ENCODE measurements around the gene ZSWIM4. TPM values are rescaled to one million over a fixed set of nuclear protein-coding genes. Genes with fewer than 3 reads are reported as not detected.
"Not testable (repeated sequence)": the region's sequence is repeated elsewhere in the genome, so short reads cannot be mapped to it uniquely, and the experiment has no call there.

ZSWIM4 gene
- total and polyA plus RNA-seq, 4 experiments from 2014 or later, result 0.33 to 6.6 (median 4.0) TPM

GRCh38 chr19:13784731-13785452 is 10.4 kb upstream of the ZSWIM4 start:
- POLR2A ChIA-PET (ENCODE audit: partially characterized antibody), result interaction anchor here (1.3 to 8.4 kb wide), 4 partner anchors 52 to 77 kb away, joined by 5 to 153 read pairs (median 62); no protein-coding TSS in a partner anchor
- peak; percentile 63 to 71 (median 66) for DNase-seq
- Histone ChIP-seq H3K4me3 (ENCODE audit: low read length in 2 of 2) (no peak overlapping the region), H3K4me1 (ENCODE audit: insufficient read depth, low read length) (peaks cover 42% of the 10 kb centered on the region), H3K27ac (ENCODE audit: low read depth, low read length) (no peak overlapping the region), H3K36me3 (ENCODE audit: insufficient read depth, low read length) (no peaks in the 10 kb centered on the region), H3K27me3 (ENCODE audit: insufficient read depth, low read length) (no peaks in the 10 kb centered on the region), H3K9me3 (ENCODE audit: control insufficient read depth in 1 of 2, low read length in 2 of 2) (no peaks in the 10 kb centered on the region)
- CTCF ChIA-PET (ENCODE audit: partially characterized antibody), result interaction anchor here (0.6 to 10.8 kb wide), 23 partner anchors 10 to 347 kb away, joined by 3 to 307 read pairs (median 4); partner anchors contain the start of genes C19orf53 and MRI1
- peak overlapping the region; percentile 12 to 91 (median 80) for H3K27ac Mint-ChIP-seq
- no peaks in the 10 kb centered on the region for H3K36me3 Mint-ChIP-seq
- no peaks in the 10 kb centered on the region for H3K9me3 Mint-ChIP-seq
- H3K4me1 Mint-ChIP-seq, result peaks cover 12 to 37% (median 24%) of the 10 kb centered on the region in 4 donors
- H3K27me3 Mint-ChIP-seq, result no peaks in the 10 kb centered on the region
- H3K4me3 Mint-ChIP-seq, result peak overlapping the region in 7 of 8 donors; percentile 21 to 70 (median 64)
- intact Hi-C loops (cut with micrococcal nuclease), result loop anchor here (1.0 kb wide), 1 partner anchor 77 kb away; no protein-coding TSS in a partner anchor

GRCh38 chr19:13788991-13789390 is 6.3 kb upstream of the ZSWIM4 start:
- Histone ChIP-seq H3K4me3 (ENCODE audit: low read length in 2 of 2) (no peak overlapping the region), H3K9me3 (ENCODE audit: control insufficient read depth in 1 of 2, low read length in 2 of 2) (no peaks in the 10 kb centered on the region), H3K36me3 (ENCODE audit: insufficient read depth, low read length) (no peaks in the 10 kb centered on the region), H3K4me1 (ENCODE audit: insufficient read depth, low read length) (peaks cover 48% of the 10 kb centered on the region), H3K27me3 (ENCODE audit: insufficient read depth, low read length) (no peaks in the 10 kb centered on the region), H3K27ac (ENCODE audit: low read depth, low read length) (peak overlapping the region; percentile 54)
- Mint-ChIP-seq H3K36me3 (no peaks in the 10 kb centered on the region), H3K9me3 (no peaks in the 10 kb centered on the region), H3K27me3 (no peaks in the 10 kb centered on the region), H3K4me1 (peaks cover 20 to 51% (median 31%) of the 10 kb centered on the region in 4 donors), H3K27ac (peak overlapping the region; percentile 78 to 96 (median 94)), H3K4me3 (peak overlapping the region; percentile 62 to 95 (median 72))
- ChIA-PET POLR2A (ENCODE audit: partially characterized antibody) (interaction anchor here (0.8 to 8.4 kb wide), 16 partner anchors 8 to 631 kb away, joined by 3 to 153 read pairs (median 9); partner anchors contain the start of genes C19orf53, DDX39A and MRI1), CTCF (ENCODE audit: partially characterized antibody) (interaction anchor here (1.0 to 10.8 kb wide), 9 partner anchors 25 to 643 kb away, joined by 3 to 307 read pairs (median 4); partner anchors contain the start of genes MISP3 and MRI1)
- DNase-seq, result peak; percentile 38 to 72 (median 50)
- intact Hi-C loops (cut with micrococcal nuclease), result no loop called here

GRCh38 chr19:13790354-13790753 is 4.9 kb upstream of the ZSWIM4 start:
- peak in 4 of 5 donors; percentile 36 to 53 (median 47) for DNase-seq
- ChIA-PET CTCF (ENCODE audit: partially characterized antibody) (interaction anchor here (1.4 to 10.8 kb wide), 2 partner anchors 57 to 71 kb away, joined by 3 to 307 read pairs; no protein-coding TSS in a partner anchor), POLR2A (ENCODE audit: partially characterized antibody) (interaction anchor here (1.5 to 8.4 kb wide), 9 partner anchors 16 to 629 kb away, joined by 3 to 153 read pairs (median 48); partner anchors contain the start of genes C19orf53 and DDX39A)
- no peaks in the 10 kb centered on the region for H3K27me3 Mint-ChIP-seq
- peaks cover 21 to 53% (median 36%) of the 10 kb centered on the region in 4 donors for H3K4me1 Mint-ChIP-seq
- peaks cover 0 to 4% of the 10 kb centered on the region in 2 donors for H3K36me3 Mint-ChIP-seq
- Histone ChIP-seq H3K27ac (ENCODE audit: low read depth, low read length) (no peak overlapping the region), H3K9me3 (ENCODE audit: control insufficient read depth in 1 of 2, low read length in 2 of 2) (no peaks in the 10 kb centered on the region), H3K4me1 (ENCODE audit: insufficient read depth, low read length) (peaks cover 36% of the 10 kb centered on the region), H3K4me3 (ENCODE audit: low read length in 2 of 2) (no peak overlapping the region), H3K36me3 (ENCODE audit: insufficient read depth, low read length) (no peaks in the 10 kb centered on the region), H3K27me3 (ENCODE audit: insufficient read depth, low read length) (no peaks in the 10 kb centered on the region)
- peak overlapping the region; percentile 78 to 99 (median 95) for H3K27ac Mint-ChIP-seq
- peaks cover 0 to 2% (median 0%) of the 10 kb centered on the region in 8 donors for H3K9me3 Mint-ChIP-seq
- peak overlapping the region; percentile 10 to 84 (median 67) for H3K4me3 Mint-ChIP-seq
- intact Hi-C loops (cut with micrococcal nuclease), result no loop called here

GRCh38 chr19:13793317-13793716 is 1.9 kb upstream of the ZSWIM4 start:
- POLR2A ChIA-PET (ENCODE audit: partially characterized antibody), result interaction anchor here (1.2 to 8.3 kb wide), 3 partner anchors 44 to 65 kb away, joined by 4 to 119 read pairs (median 35); no protein-coding TSS in a partner anchor
- intact Hi-C loops (cut with micrococcal nuclease); H3K27me3 ChIP-seq (ENCODE audit: insufficient read depth, low read length); H3K36me3 Mint-ChIP-seq; H3K9me3 ChIP-seq (ENCODE audit: control insufficient read depth in 1 of 2, low read length in 2 of 2); H3K27ac ChIP-seq (ENCODE audit: low read depth, low read length); H3K36me3 ChIP-seq (ENCODE audit: insufficient read depth, low read length); H3K9me3 Mint-ChIP-seq; H3K4me3 ChIP-seq (ENCODE audit: low read length in 2 of 2); H3K27me3 Mint-ChIP-seq; DNase-seq: not testable (repeated sequence)
- Mint-ChIP-seq H3K4me1 (peaks cover 25 to 52% (median 41%) of the 10 kb centered on the region in 4 donors), H3K4me3 (peak overlapping the region in 1 of 8 donors; percentile 82), H3K27ac (peak overlapping the region in 3 of 7 donors; percentile 78 to 94 (median 91))
- peaks cover 38% of the 10 kb centered on the region for H3K4me1 ChIP-seq (ENCODE audit: insufficient read depth, low read length)
- CTCF ChIA-PET (ENCODE audit: partially characterized antibody), result interaction anchor here (5.9 kb wide), 1 partner anchor 69 kb away, joined by 39 read pairs; no protein-coding TSS in a partner anchor

- H3K36me3 ChIP-seq (ENCODE audit: insufficient read depth, low read length), result no peaks in the 10 kb centered on the region
- no peaks in the 10 kb centered on the region for H3K27me3 ChIP-seq (ENCODE audit: insufficient read depth, low read length)
- DNase-seq, result peak in 2 of 5 donors; percentile 29 to 36
- CTCF ChIA-PET (ENCODE audit: partially characterized antibody), result interaction anchor here (0.9 to 5.9 kb wide), 4 partner anchors 8 to 281 kb away, joined by 3 to 39 read pairs (median 3); no protein-coding TSS in a partner anchor
- peak overlapping the region; percentile 61 to 66 for H3K4me3 ChIP-seq (ENCODE audit: low read length in 2 of 2)
- peak overlapping the region; percentile 92 to 98 (median 95) for H3K27ac Mint-ChIP-seq
- H3K27me3 Mint-ChIP-seq, result no peaks in the 10 kb centered on the region
- H3K4me1 Mint-ChIP-seq, result peaks cover 22 to 42% (median 32%) of the 10 kb centered on the region in 4 donors
- POLR2A ChIA-PET (ENCODE audit: partially characterized antibody), result interaction anchor here (1.0 to 8.3 kb wide), 11 partner anchors 8 to 68 kb away, joined by 3 to 119 read pairs (median 6); partner anchors contain the start of genes C19orf53 and MRI1
- peaks cover 0 to 2% (median 0%) of the 10 kb centered on the region in 8 donors for H3K9me3 Mint-ChIP-seq
- H3K9me3 ChIP-seq (ENCODE audit: control insufficient read depth in 1 of 2, low read length in 2 of 2), result no peaks in the 10 kb centered on the region
- peaks cover 28% of the 10 kb centered on the region for H3K4me1 ChIP-seq (ENCODE audit: insufficient read depth, low read length)
- intact Hi-C loops (cut with micrococcal nuclease), result loop anchor here (2.0 kb wide), 2 partner anchors 44 to 52 kb away; no protein-coding TSS in a partner anchor
- H3K27ac ChIP-seq (ENCODE audit: low read depth, low read length), result peak overlapping the region; percentile 53
- peak overlapping the region; percentile 91 to 97 (median 96) for H3K4me3 Mint-ChIP-seq
- peaks cover 0 to 4% of the 10 kb centered on the region in 2 donors for H3K36me3 Mint-ChIP-seq
Observed at GRCh38 chr19:13794398-13794756, 866 bp upstream of the ZSWIM4 start.

- no peaks in the 10 kb centered on the region for H3K27me3 Mint-ChIP-seq
- Histone ChIP-seq H3K4me3 (ENCODE audit: low read length in 2 of 2) (peak overlapping the region in 1 of 2 donors; percentile 66), H3K9me3 (ENCODE audit: control insufficient read depth in 1 of 2, low read length in 2 of 2) (no peaks in the 10 kb centered on the region), H3K27me3 (ENCODE audit: insufficient read depth, low read length) (no peaks in the 10 kb centered on the region), H3K4me1 (ENCODE audit: insufficient read depth, low read length) (peaks cover 18% of the 10 kb centered on the region), H3K36me3 (ENCODE audit: insufficient read depth, low read length) (no peaks in the 10 kb centered on the region), H3K27ac (ENCODE audit: low read depth, low read length) (peak overlapping the region; percentile 53)
- H3K27ac Mint-ChIP-seq, result peak overlapping the region; percentile 60 to 94 (median 89)
- no peak for DNase-seq
- peaks cover 0 to 4% of the 10 kb centered on the region in 2 donors for H3K36me3 Mint-ChIP-seq
- peaks cover 0 to 2% (median 0%) of the 10 kb centered on the region in 8 donors for H3K9me3 Mint-ChIP-seq
- ChIA-PET POLR2A (ENCODE audit: partially characterized antibody) (interaction anchor here (0.6 to 8.3 kb wide), 15 partner anchors 8 to 1624 kb away, joined by 3 to 119 read pairs (median 5); partner anchors contain the start of genes C19orf53, MRI1 and ZNF563), CTCF (ENCODE audit: partially characterized antibody) (interaction anchor here (1.0 to 5.9 kb wide), 4 partner anchors 8 to 66 kb away, joined by 4 to 39 read pairs (median 6); partner anchors contain the start of gene C19orf53)
- H3K4me1 Mint-ChIP-seq, result peaks cover 15 to 33% (median 25%) of the 10 kb centered on the region in 4 donors
- intact Hi-C loops (cut with micrococcal nuclease), result loop anchor here (1.0 to 2.0 kb wide), 6 partner anchors 8 to 51 kb away; partner anchors contain the start of gene C19orf53
- peak overlapping the region; percentile 73 to 93 (median 80) for H3K4me3 Mint-ChIP-seq
Observed at GRCh38 chr19:13795595-13796300, 505 bp downstream of the ZSWIM4 start.

All from CD4-positive, alpha-beta memory T cell (primary cell).